Measurements from ENCODE around the gene RNF187. TPM values are rescaled to one million over a fixed set of nuclear protein-coding genes. Genes with fewer than 3 reads are reported as not detected.

RNF187 gene
- total and polyA plus RNA-seq, 2 of the 4 experiments (the other 2 are of a cell fraction) = 14.0 to 55.4 TPM

DNA sequence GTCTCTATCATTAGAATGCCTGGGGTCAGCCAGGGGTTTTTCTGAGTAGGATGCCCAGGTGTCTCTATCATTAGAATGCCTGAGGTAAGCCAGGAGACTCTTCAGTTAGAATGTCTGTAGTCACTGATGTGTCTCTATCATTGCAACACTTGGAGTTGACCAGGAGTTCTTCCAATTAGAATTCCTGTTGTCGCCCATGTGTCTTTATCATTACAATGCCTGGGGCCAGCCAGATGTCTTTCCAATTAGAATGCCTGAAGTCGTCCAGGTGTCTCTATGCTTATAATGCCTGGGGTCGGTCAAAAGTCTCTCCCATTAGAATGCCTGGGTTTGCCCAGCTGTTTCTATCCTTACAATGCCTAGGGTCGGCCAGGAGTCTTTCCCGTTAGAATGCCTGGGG, 55.8 kb downstream of the RNF187 start:
- Histone ChIP-seq H4K5ac (ENCODE audit: low read depth, low read length) (no peak overlapping the region), H4K8ac (ENCODE audit: low read depth in 2 of 2, low read length in 2 of 2) (no peak overlapping the region), H3K56ac (ENCODE audit: extremely low read depth, insufficient read depth, low read length) (no peak overlapping the region), H3K27me3 (ENCODE audit: control insufficient read depth, insufficient read depth, low read length) (no peaks in the 10 kb centered on the region), H3K18ac (ENCODE audit: low read depth, low read length) (no peak overlapping the region), H3K9me1 (ENCODE audit: insufficient read depth, low read length) (no peaks in the 10 kb centered on the region), H3K4me1 (ENCODE audit: control insufficient read depth, insufficient read depth, low read length) (no peaks in the 10 kb centered on the region), H3K79me1 (ENCODE audit: low read depth in 1 of 2, low read length in 2 of 2) (no peaks in the 10 kb centered on the region), H2AK9ac (replicated peaks; ENCODE audit: low read depth, low read length, poor library complexity) (no peak overlapping the region), H2BK20ac (ENCODE audit: low read depth, low read length) (no peak overlapping the region), H2AK5ac (ENCODE audit: low read depth, low read length) (no peak overlapping the region), H2BK120ac (ENCODE audit: low read depth, low read length) (no peak overlapping the region), H3K14ac (replicated peaks; ENCODE audit: low read depth, low read length) (no peak overlapping the region), H3K4ac (ENCODE audit: low read depth, low read length) (no peak overlapping the region), H3K4me2 (ENCODE audit: low read depth, low read length) (no peak overlapping the region), H3K36me3 (ENCODE audit: control insufficient read depth, insufficient read depth, low read length) (no peaks in the 10 kb centered on the region), H2AFZ (replicated peaks; ENCODE audit: low read length, poor library complexity) (no peak overlapping the region), H3K4me3 (ENCODE audit: insufficient read depth, low read depth, low read length) (no peak overlapping the region), H4K91ac (ENCODE audit: insufficient read depth, low read depth, low read length) (no peak overlapping the region), H3K9me3 (ENCODE audit: control insufficient read depth, insufficient read depth, low read length) (no peaks in the 10 kb centered on the region), H3K27ac (ENCODE audit: insufficient read depth, low read length) (no peak overlapping the region), H3K9ac (ENCODE audit: low read depth, low read length) (no peak overlapping the region), H3K23ac (ENCODE audit: low read depth, low read length) (no peak overlapping the region), H2BK15ac (ENCODE audit: low read depth, low read length) (no peak overlapping the region), H2BK5ac (ENCODE audit: low read depth, low read length, poor library complexity, severe bottlenecking) (no peak overlapping the region), H4K20me1 (ENCODE audit: insufficient read depth, low read length) (no peaks in the 10 kb centered on the region)
- WGBS, 2 experiments (ENCODE audit: extremely low coverage in 2 of 2, insufficient read length in 1 of 2) = 33% methylated on average over 4 of the region's 5 CpGs; no CpG with 5 or more reads in 1 of the 2 experiments
- TF ChIP-seq FOS (IDR thresholded peaks at IDR 0.05; ENCODE audit: low read depth, low read length) (no peak), RCOR1 (IDR thresholded peaks at IDR 0.05; ENCODE audit: insufficient replicate concordance, low read length) (no peak), MAZ (IDR thresholded peaks at IDR 0.05; ENCODE audit: borderline replicate concordance, low read depth, low read length) (no peak), RFX5 (IDR thresholded peaks at IDR 0.05; ENCODE audit: low read depth, low read length) (no peak), MXI1 (IDR thresholded peaks at IDR 0.05; ENCODE audit: borderline replicate concordance, low read depth, low read length) (no peak), CEBPB (IDR thresholded peaks at IDR 0.05; ENCODE audit: low read depth, low read length) (no peak), SMC3 (IDR thresholded peaks at IDR 0.05; ENCODE audit: low read depth, low read length) (no peak), MAFK (IDR thresholded peaks at IDR 0.05; ENCODE audit: low read depth, low read length) (no peak), POLR2A (IDR thresholded peaks at IDR 0.05; ENCODE audit: low read depth, low read length) (no peak), BHLHE40 (IDR thresholded peaks at IDR 0.05; ENCODE audit: low read depth, low read length) (no peak)
- TF ChIP-seq, protein P1, sequence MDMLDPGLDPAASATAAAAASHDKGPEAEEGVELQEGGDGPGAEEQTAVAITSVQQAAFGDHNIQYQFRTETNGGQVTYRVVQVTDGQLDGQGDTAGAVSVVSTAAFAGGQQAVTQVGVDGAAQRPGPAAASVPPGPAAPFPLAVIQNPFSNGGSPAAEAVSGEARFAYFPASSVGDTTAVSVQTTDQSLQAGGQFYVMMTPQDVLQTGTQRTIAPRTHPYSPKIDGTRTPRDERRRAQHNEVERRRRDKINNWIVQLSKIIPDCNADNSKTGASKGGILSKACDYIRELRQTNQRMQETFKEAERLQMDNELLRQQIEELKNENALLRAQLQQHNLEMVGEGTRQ (IDR thresholded peaks at IDR 0.05; ENCODE audit: low read depth, low read length) = no peak
- TF ChIP-seq, protein P2, sequence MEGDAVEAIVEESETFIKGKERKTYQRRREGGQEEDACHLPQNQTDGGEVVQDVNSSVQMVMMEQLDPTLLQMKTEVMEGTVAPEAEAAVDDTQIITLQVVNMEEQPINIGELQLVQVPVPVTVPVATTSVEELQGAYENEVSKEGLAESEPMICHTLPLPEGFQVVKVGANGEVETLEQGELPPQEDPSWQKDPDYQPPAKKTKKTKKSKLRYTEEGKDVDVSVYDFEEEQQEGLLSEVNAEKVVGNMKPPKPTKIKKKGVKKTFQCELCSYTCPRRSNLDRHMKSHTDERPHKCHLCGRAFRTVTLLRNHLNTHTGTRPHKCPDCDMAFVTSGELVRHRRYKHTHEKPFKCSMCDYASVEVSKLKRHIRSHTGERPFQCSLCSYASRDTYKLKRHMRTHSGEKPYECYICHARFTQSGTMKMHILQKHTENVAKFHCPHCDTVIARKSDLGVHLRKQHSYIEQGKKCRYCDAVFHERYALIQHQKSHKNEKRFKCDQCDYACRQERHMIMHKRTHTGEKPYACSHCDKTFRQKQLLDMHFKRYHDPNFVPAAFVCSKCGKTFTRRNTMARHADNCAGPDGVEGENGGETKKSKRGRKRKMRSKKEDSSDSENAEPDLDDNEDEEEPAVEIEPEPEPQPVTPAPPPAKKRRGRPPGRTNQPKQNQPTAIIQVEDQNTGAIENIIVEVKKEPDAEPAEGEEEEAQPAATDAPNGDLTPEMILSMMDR (conservative IDR thresholded peaks at IDR 0.05; ENCODE audit: low read depth, low read length) = no peak
- DNase-seq = no peak
- CTCF ChIA-PET = no interaction called here
- intact Hi-C loops (cut with micrococcal nuclease) = no loop called here
- no TSS peak for BruUV-seq (replicated peaks)
- in situ Hi-C loops (cut with MboI; ENCODE audit: low sequenced_read_pairs) = no loop called here
- POLR2A ChIA-PET (ENCODE audit: unreplicated experiment) = no interaction called here
- ATAC-seq (ENCODE audit: low read depth) = no peak
- dilution Hi-C loops (cut with HindIII; ENCODE audit: low sequenced_read_pairs, unreplicated experiment) = no loop called here
